SHP77 treated with DMSO at 0.1 percent for 48 hours (cell line): ENCODE measurements around the gene CLDN20.

Experiments used
- DNase-seq: peaks from one replicate; lab custom pipeline; 2025; lab: John Stamatoyannopoulos, UW

Gene CLDN20

GRCh38 chr6:155270561-155271091 is 6.8 kb downstream of the CLDN20 start:
- DNase-seq, result no peak

GRCh38 chr6:155271145-155271544 is 7.3 kb downstream of the CLDN20 start:
- no peak for DNase-seq

GRCh38 chr6:155272353-155273232 is 8.8 kb downstream of the CLDN20 start:
- no peak for DNase-seq

GRCh38 chr6:155273431-155273830 is 9.6 kb downstream of the CLDN20 start:
- no peak for DNase-seq

- no peak for DNase-seq
Measured at GRCh38 chr6:155274106-155274505, 10.3 kb downstream of the CLDN20 start.

GRCh38 chr6:155274533-155274932 is 10.7 kb downstream of the CLDN20 start:
- no peak for DNase-seq

GRCh38 chr6:155275808-155276480 is 12.1 kb downstream of the CLDN20 start:
- DNase-seq, result no peak

GRCh38 chr6:155276638-155277037 is 12.8 kb downstream of the CLDN20 start:
- no peak for DNase-seq

- DNase-seq, result no peak
Measured at GRCh38 chr6:155278319-155279049, 14.7 kb downstream of the CLDN20 start.

GRCh38 chr6:155284775-155285174 is 21.0 kb downstream of the CLDN20 start:
- DNase-seq, result no peak

- no peak for DNase-seq
Measured at GRCh38 chr6:155287762-155288161, 23.9 kb downstream of the CLDN20 start.

GRCh38 chr6:155290491-155290890 is 26.7 kb downstream of the CLDN20 start:
- no peak for DNase-seq

- DNase-seq, result no peak
Measured at GRCh38 chr6:155291291-155291690, 27.5 kb downstream of the CLDN20 start.

GRCh38 chr6:155292711-155293110 is 28.9 kb downstream of the CLDN20 start:
- no peak for DNase-seq

- no peak for DNase-seq
Measured at GRCh38 chr6:155297669-155298068, 33.9 kb downstream of the CLDN20 start.

GRCh38 chr6:155301867-155302266 is 38.1 kb downstream of the CLDN20 start:
- no peak for DNase-seq

- DNase-seq, result no peak
Measured at GRCh38 chr6:155303361-155303870, 39.6 kb downstream of the CLDN20 start.

GRCh38 chr6:155306958-155307357 is 43.1 kb downstream of the CLDN20 start:
- DNase-seq, result no peak

GRCh38 chr6:155309150-155309549 is 45.3 kb downstream of the CLDN20 start:
- no peak for DNase-seq

- no peak for DNase-seq
Measured at GRCh38 chr6:155310596-155310995, 46.8 kb downstream of the CLDN20 start.

GRCh38 chr6:155311086-155311485 is 47.3 kb downstream of the CLDN20 start:
- DNase-seq, result no peak

GRCh38 chr6:155311583-155311982 is 47.8 kb downstream of the CLDN20 start:
- DNase-seq, result no peak
